Jurkat, Clone E6-1 (cell line): ENCODE data around the gene RABGAP1. TPM values are rescaled to one million over a fixed set of nuclear protein-coding genes. Genes with fewer than 3 reads are reported as not detected.
A peak's percentile ranks its signal among the peaks of the same experiment; 100 is the strongest.
"Not testable (repeated sequence)": the region's sequence is repeated elsewhere in the genome, so short reads cannot be mapped to it uniquely, and the experiment has no call there.

Experiments used
- DNase-seq: peaks from one replicate; pipeline ENCODE4 v3.0.0-alpha.2; 2011; ENCODE audit warnings: low read depth, low spot score
- H3K4me3 ChIP-seq: 2 replicates; pipeline ENCODE4 v1.5.1; 2011; ENCODE audit warnings: mild to moderate bottlenecking, low read length, control low read depth, moderate library complexity
- polyA plus RNA-seq: library from polyadenylated mRNA; unstranded; fragments of >200 nt; gene quantifications from one replicate; pipeline ENCODE4 v1.2.1, GENCODE V29; 2012; ENCODE audit warnings: missing spikeins; ENCODE audit not compliant: insufficient read length, insufficient read depth

RABGAP1 gene
- 26.4 TPM for polyA plus RNA-seq

DNA sequence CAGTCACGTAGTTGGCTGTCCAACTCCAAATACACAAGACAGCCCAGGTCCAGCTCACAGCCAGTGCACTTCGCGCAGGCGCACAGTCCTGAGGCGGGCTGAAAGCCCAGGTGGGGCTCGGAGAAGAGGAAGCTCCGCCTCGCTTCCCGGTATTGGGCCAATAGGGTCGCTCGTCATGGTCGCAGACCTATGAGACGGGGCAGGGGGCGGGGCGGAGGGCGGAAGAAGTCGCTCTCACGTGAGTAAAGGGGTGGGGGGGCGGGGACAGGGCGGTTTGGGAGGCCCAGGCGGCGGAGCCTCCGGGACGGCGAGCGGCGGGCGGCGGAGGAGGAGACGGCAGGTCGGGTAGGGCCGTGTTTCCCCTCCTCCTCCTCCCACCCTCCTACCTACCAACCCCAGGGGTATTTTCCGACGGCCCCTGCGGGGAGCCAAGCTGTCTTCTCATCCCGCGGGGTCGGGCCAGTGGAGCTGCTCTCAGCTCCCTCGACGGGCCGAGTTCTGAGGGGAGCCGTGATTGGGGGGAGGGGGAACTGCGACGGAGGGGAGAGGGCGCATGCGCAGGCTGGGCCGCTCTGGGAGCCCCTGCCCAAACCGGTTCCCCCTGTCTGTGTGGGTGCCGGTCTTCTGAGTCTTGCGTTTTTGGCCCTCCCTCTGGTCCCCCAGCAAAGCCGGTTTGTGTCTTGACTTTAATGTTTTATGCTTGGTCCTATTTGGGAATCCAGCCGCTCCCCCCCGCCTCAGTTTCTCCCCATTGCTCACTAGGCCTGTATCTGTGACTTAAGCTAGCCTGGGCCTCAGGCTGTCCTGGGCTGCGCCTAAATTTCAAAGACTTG lies at the start of gene RABGAP1:
TSS of gene RABGAP1 (plus strand) at position 272 of the 833 bp plus-strand sequence. CDS start 16,040 bp downstream, outside the sequence.
- peak within 1 kb of the TSS; percentile 85 for H3K4me3 ChIP-seq
- peak; percentile 94 for DNase-seq

DNA sequence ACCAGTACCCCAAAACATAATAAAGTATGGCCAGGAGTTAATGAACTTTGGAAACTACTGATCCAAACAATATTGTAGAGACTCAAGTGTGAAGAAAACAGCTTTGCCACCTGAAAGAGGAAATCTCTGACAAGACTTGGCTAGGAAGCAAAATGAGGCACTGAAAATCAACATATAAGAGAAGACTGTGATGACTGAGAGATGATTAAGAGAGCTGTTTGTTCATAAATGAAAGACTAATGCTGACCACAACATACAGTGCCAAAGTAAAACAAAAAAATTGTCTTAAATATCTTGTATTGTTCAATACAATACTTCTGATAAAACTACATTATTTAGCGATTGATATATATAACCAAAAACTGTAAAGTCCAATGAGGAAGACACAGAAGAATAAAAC lies 42.9 kb upstream of the RABGAP1 start:
- H3K4me3 ChIP-seq, result no peak overlapping the region
- DNase-seq, result no peak

DNA sequence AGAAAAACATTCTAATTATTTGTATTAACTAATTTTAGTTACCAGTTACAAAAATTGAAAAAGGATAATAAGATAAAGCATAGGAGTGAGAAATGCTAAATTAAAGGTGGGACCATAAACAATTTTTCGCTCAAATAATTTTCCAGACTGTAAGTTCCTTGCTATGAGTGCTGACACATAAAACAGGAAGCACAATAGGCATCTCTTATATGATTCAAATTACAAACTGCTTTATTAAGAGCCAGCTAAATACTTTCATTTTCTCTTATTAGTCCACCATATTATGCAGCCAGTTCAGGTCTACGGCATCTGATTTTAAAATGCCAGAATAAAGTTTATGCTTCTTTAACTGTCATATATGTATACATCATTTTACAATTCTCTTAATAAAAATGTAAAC lies 40.0 kb upstream of the RABGAP1 start:
- no peak for DNase-seq
- H3K4me3 ChIP-seq, result no peak overlapping the region

DNA sequence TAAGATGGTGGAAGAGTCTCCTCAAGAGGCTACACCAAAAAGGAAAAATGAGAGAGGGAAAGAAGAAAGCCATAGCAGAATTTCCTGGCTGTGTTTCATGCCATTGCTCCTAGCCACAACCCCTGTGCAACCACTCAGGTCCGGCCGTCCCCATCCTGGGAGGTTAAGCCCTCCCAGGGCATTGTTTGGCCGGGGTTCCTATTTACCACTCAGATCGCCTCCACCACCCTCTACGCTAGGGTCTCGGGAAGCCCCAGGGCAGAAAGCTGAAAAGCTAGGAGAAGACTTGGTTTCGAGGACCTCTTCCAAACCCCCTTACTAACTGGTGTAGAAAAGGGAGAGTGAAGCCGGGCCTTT lies 36.4 kb upstream of the RABGAP1 start:
- peak overlapping the region; percentile 92 for H3K4me3 ChIP-seq
- DNase-seq, result no peak

DNA sequence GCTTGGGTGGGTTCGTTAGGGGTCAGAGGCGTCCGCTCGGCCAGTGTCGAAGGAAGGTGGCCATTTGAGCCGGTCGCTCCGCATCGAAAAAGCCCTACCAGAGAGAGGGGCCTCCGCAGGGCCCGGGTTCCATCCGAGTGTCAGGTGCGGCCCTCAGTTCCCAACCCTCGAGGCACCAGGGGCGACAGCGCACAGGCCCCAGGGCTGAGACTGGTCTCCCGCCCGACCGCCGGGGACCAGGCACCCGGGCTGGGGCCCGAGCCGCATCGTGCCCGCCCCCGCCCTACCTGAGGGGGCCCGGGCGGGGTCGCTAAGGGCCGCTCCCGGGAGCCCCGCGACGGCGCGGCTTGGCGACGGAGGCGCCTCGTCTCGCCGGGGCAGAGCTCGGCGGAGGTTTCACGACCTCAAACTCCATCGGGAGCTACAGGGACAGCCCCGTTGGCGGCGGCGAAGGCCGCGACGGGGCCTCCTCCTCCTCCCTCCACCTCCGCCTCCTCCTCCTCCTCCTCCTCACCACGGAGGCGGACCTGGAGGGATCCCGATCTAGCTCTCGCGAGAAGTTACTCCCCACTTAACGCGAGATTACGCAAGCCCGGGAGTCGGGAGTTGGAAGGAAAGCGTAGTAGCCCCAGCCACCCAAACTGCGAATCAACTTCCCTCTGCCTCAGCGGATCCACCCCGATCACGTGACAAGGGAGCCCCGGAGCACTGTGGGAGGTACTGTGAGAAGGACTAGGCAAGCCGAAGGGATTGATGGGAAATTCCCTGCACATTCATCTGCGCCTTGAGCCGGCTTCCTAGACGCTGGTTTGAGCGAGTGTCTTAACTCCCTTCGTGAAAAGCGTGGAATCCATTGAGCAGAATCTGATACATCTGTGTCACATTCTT lies 35.8 kb upstream of the RABGAP1 start, which contains the start of gene RC3H2:
TSS of gene RC3H2 (minus strand) at position 537 of the 888 bp plus-strand sequence. CDS start 7,850 bp downstream, outside the sequence.
- H3K4me3 ChIP-seq, result peak within 1 kb of the TSS; percentile 92
- peak; percentile 100 for DNase-seq

DNA sequence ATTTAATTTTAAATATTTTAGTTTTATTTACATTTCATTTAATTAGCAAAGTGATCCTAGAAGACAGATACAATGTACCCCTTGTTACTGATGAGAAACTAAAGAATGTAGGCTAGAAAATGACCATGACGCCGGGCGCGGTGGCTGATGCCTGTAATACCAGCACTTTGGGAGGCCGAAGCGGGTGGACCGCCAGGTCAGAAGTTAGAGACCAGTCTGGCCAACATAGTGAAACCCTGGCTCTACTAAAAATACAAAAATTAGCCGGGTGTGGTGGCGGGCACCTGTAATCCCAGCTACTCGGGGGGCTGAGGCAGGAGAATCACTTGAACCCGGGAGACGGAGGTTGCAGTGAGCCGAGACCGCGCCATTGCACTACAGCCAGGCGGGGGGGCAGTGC lies 34.7 kb upstream of the RABGAP1 start:
- not testable (repeated sequence) for DNase-seq

DNA sequence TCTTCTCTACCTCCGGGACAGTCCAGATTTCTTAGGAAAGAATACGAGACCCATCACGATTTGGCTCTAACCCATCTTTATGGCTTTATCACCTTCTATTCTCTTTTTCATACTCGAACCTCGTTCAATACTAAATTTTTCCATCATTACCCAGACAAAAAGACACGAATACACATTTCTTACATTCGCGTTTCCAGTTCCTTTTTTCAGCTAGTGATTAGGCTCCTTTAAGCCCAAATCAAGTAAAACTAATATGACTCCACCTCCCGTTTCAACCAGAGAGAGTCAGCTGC lies 28.2 kb upstream of the RABGAP1 start:
- H3K4me3 ChIP-seq, result peak overlapping the region; percentile 61
- no peak for DNase-seq

More for the DNA sequence above, 34.7 kb upstream of the RABGAP1 start:
- H3K4me3 ChIP-seq, result not testable (repeated sequence)

DNA sequence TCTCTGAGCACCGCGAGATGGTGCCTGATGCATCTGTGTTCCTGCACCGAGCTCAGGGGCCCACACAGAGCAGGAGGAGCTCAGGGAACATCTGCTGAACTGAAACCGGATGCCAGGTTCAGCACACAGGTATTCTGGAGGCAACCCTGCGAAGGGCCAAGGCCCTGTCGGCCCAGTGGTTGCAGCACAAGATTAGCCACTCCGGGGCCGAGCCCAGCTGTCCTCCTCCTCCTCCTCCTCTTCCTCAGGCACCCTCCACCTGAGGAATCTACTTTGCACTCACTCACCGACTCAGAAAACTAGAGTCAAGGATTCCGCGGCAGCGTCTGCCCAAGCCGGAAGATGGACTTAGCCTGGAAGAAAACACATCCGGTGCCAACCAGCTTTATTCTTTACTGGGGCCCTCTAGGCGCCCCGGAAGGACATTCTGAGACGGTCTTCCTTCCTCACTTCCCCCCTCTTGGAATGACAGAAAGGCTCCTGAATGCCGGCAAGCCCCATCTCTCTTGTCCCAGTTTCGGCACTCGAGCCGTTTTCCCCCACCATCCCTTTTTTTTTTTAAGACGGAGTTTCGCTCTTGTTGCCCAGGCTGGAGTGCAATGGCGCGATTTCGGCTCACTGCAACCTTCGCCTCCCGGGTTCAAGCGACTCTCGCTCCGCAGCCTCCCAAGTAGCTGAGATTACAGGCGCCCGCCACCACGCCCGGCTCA lies 27.7 kb upstream of the RABGAP1 start, which contains the start of gene ZBTB6:
TSS of gene ZBTB6 (minus strand) at position 360 of the 710 bp plus-strand sequence. CDS start 1,251 bp downstream, outside the sequence.
- DNase-seq, result peak; percentile 74
- H3K4me3 ChIP-seq, result peak within 1 kb of the TSS; percentile 61

DNA sequence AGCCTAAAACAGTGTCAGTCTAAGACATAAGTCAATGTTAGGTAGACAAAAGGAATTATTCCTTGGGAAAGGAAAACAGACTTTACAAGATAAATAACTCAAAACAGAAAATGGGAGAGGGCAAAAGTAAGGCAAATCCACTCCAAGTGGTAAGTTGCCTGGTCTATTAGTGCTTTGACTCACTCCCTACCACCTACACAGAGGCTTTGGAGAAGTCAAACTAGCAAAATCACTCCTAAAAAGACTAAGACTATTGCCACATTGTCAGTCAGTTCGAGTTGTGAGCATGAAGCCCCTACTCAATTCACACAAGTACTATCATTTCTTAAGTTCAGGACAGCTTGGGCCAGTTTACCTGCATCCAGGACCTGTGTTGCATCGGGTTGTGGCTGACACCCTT lies 22.5 kb upstream of the RABGAP1 start:
- no peak for DNase-seq
- no peak overlapping the region for H3K4me3 ChIP-seq

DNA sequence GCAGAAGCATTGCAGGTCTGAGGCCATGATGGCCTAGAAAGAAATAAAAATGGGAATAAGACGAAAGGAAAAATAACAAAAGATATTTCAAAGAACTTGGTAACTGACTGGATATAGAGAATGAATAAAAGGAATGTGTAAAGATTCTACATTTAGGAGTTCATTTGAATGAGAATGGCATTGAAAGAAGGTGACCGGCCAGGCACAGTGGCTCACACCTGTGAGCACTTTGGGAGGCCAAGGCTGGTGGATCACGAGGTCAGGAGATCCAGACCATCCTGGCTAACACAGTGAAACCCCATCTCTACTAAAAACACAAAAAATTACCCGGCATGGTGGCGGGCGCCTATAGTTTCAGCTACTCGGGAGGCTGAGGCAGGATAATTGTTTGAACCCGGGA lies 18.1 kb upstream of the RABGAP1 start:
- no peak overlapping the region for H3K4me3 ChIP-seq
- DNase-seq, result no peak

DNA sequence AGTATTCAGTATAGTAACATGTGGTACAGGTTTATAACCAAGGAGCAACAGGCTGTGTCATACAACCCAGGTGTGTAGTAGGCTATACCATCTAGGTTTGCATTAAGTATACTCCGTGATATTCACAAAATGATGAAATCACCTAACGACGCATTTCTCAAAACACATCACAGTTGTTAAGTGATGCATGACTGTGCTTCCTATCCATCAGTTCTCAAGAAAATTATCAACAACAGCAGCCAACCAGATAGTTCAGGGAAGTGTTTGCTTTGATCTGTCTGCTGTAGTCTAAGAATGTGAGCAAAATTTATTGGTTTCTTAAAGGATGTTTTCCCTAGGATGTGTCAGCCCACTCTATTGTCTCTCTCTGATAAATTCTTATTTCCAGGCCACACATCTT lies 16.9 kb upstream of the RABGAP1 start:
- DNase-seq, result no peak
- H3K4me3 ChIP-seq, result no peak overlapping the region

DNA sequence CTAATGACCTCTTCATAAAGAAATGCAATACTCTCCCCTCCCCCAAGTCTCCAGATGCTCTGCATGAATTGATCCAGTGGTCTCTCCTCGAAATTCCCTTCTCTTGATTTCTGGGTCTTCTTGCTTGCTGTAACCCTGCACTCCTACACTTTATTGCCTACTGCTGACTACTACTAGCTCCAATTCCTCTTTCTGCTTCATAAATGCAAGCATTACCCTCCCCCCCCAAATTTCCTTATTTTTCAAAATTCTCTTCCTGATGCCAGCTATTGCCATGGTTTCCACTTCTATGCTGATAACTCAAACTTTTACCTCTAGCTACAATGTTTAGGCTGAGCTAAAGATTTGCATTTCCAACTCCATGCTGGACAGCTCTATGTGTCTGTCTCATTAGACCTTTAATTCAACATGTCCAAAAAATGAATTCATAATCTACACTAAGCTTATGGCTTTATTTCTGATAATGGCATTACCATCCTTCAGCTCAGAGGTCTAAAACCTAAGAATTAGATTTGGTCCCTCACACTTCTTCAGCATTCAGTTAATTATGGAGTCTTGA lies 10.9 kb upstream of the RABGAP1 start:
- peak overlapping the region; percentile 80; the same call in 1 of the 2 replicates for H3K4me3 ChIP-seq
- DNase-seq, result no peak

DNA sequence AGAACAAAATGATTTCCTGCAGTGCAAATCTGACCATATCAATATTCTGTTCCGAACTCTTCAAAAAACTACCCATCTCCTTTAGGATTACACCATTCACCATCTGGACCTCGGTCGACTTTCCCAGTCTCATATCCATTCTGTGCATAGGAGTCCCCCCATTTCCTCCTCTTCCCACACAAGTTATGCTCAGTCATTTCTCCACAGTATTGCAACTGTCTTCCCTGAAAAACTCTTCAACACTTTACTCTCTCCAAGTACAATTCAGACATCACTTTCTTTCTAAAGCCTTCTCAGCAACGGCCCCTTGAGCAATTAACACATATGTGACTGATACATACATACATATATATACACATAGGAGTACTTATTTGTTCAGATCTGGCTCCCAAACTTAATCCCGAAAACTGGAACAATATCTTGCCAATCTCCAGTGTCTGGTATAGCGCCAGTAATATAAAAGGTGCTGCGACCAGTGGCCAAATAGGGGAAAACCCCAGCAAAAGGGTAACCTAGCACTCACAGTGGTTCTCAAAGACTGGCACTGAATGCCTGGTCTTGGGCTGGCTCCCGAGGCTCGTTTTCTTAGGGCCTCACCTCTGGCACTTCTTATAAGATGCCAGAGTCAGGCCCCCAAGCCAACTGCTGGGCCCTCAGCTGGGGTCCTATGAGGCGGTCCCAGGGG lies 10.1 kb upstream of the RABGAP1 start:
- no peak for DNase-seq
- H3K4me3 ChIP-seq, result peak overlapping the region; percentile 80

DNA sequence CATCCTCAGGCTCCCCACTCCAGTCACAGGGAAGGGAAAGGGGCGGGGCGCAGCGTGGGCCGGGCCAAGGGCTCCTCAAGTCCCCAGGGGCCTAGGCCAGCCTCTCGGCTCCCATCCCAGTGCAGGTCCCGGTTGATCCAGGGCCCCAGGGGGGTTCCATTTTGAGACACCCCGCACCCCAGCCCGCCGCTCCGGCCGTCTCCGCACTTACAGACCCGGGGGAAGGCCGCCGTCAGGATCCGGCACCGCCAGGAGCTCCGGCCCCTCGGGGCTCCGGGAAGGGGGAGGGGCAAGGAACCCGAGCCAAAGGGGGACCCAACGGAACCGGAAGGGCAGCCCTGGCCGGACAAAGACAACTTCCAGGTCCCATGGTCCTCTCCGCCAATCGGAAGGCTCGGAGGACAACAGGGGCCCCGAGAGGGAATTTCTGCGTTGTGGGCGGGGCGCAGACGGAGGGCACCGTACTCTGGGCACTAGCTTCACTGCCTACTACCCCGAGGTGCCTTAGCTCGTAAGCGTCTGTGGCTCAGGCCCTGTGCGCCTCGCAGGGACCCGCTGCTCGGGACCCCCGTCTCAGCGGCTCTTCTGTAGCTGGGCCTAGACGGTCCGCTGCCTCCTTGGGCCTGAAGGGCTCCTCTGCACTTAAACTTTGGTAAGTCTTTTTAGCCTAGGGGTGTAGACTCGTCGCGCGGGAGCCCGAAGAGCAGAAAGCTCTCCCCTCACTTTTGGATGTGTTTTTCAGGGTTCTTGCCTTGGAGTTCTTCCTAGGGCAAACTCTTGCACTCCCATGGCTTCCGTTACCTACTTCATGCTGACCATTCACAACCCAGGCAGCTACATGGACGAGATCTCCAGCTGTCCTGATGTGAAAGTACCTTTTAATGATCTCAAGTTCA lies 9.3 kb upstream of the RABGAP1 start, which contains the start of gene ZBTB26:
TSS of gene ZBTB26 (minus strand) at position 287 of the 896 bp plus-strand sequence. CDS start 11,578 bp downstream, outside the sequence.
- peak within 1 kb of the TSS; percentile 80 for H3K4me3 ChIP-seq
- peak; percentile 88 for DNase-seq

DNA sequence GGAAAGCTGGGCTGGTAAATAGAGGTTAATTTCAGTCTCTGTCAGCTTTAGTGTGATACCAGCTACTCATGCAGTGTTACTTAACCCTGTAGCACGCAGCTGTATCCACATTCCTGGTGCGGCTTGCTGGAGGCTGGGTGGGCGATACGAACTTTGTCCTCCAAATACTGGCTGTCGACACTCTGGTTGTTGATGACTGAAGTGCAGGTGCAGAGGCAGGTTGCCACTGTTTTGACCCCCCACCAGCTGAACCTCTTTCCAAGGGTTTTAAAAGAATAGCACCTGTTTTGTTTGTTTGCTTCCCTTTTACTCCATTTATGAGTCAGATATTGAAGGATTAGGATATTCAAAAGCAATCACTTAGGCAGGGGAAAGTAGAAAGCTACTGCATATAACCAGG lies 4.4 kb upstream of the RABGAP1 start:
- no peak for DNase-seq

DNA sequence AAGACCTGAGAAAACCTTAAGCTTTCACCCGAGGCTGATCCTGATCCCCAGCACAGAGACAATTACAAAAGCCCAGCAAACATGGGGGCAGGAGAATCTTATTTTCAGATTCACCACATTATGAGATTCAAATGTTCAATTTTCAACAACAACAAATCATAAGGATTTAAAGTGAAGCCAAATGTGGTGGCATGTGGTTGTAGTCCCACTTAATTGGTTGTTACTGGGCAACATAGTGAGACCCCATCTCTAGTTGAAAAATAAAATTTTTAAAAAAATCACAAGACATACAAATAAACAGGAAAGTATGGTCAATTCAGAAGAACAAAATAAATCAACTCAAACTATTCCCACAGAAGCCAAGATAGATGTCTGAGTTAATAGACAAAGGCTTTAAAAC lies 3.9 kb upstream of the RABGAP1 start:
- no peak for DNase-seq
- H3K4me3 ChIP-seq, result no peak overlapping the region

More for the DNA sequence above, 4.4 kb upstream of the RABGAP1 start:
- no peak overlapping the region for H3K4me3 ChIP-seq

DNA sequence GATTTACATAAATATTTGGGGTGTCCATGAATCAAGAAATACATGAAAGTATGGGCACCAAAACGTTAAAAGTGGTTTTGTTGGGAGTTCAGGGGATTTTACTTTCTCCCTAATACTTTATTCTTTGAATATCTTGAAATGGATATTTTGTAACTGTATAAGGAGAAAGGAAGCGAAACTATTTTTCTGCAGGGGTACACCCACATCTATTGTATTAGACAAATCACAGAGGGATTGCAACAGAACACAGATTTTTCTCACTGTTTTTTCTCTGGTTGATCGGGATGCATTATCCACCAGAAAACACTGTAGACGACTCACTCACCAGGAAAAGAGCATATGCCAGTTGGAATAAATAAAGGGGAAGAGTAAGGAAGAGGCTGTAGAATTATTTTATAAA lies 1.2 kb upstream of the RABGAP1 start:
- H3K4me3 ChIP-seq, result no peak overlapping the region
- no peak for DNase-seq

DNA sequence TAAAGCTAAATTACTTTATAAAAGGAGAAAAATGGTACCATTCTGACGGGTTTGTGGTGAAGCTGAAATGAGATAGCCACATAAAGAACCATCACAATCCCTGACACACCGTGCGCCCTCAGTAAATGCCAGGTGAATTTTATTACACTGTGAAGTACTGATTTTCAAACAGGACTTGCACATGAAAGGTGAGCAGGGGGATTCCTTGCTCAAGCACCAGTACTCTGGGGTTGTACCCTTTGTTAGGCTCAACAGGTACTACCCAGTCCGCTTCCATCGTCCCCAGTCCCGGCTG lies 419 bp upstream of the RABGAP1 start:
- no peak for DNase-seq
- peak overlapping the region; percentile 60 for H3K4me3 ChIP-seq
